Endodermal cell (in vitro differentiated cells): ENCODE data around the gene PLA2G4D. TPM values are rescaled to one million over a fixed set of nuclear protein-coding genes. Genes with fewer than 3 reads are reported as not detected.

Source experiments
- DNase-seq: peaks from one replicate; pipeline ENCODE4 v3.0.0-alpha.2; 2017
- H3K27ac ChIP-seq: 2 replicates; pipeline ENCODE4 v1.5.1; 2013; ENCODE audit warnings: mild to moderate bottlenecking, low read depth, low read length, moderate library complexity
- H3K27me3 ChIP-seq: 2 replicates; pipeline ENCODE4 v1.6.1; 2013; ENCODE audit warnings: mild to moderate bottlenecking, low read length, moderate library complexity; ENCODE audit not compliant: insufficient read depth, control insufficient read depth, poor library complexity, severe bottlenecking
- H3K36me3 ChIP-seq: 2 replicates; pipeline ENCODE4 v1.7.0; 2013; ENCODE audit warnings: mild to moderate bottlenecking, low read length, moderate library complexity; ENCODE audit not compliant: control insufficient read depth, insufficient read depth
- H3K4me1 ChIP-seq: one replicate; pipeline ENCODE4 v1.7.0; 2013; ENCODE audit warnings: low read length; ENCODE audit not compliant: control insufficient read depth, insufficient read depth
- H3K4me3 ChIP-seq: 2 replicates; pipeline ENCODE4 v1.5.1; 2013; ENCODE audit warnings: mild to moderate bottlenecking, low read length, moderate library complexity
- H3K9ac ChIP-seq: 2 replicates; pipeline ENCODE4 v1.6.1; 2013; ENCODE audit warnings: mild to moderate bottlenecking, low read length, moderate library complexity; ENCODE audit not compliant: poor library complexity, severe bottlenecking; ENCODE audit errors: extremely low read depth
- H3K9me3 ChIP-seq: 2 replicates; pipeline ENCODE4 v1.6.1; 2013; ENCODE audit warnings: mild to moderate bottlenecking, low read length, moderate library complexity; ENCODE audit not compliant: control insufficient read depth
- H3K27ac Mint-ChIP-seq: 2 replicates; pipeline ENCODE4 v1.8.0; 2020; ENCODE audit warnings: mixed read lengths
- H3K27me3 Mint-ChIP-seq: 2 replicates; pipeline ENCODE4 v1.8.0; 2021; ENCODE audit warnings: mild to moderate bottlenecking, mixed read lengths; ENCODE audit not compliant: insufficient read depth
- H3K36me3 Mint-ChIP-seq: 2 replicates; pipeline ENCODE4 v1.8.0; 2020; ENCODE audit warnings: low read depth, mixed read lengths
- H3K4me1 Mint-ChIP-seq: 2 replicates; pipeline ENCODE4 v1.8.0; 2020; ENCODE audit warnings: mixed read lengths
- H3K4me3 Mint-ChIP-seq: 2 replicates; pipeline ENCODE4 v1.8.0; 2020; ENCODE audit warnings: mild to moderate bottlenecking, moderate library complexity, mixed read lengths
- H3K9me3 Mint-ChIP-seq: 2 replicates; pipeline ENCODE4 v1.8.0; 2020; ENCODE audit warnings: mild to moderate bottlenecking, mixed read lengths
- WGBS, 2 experiments: methylation state at CpG; one replicate each; pipeline versions ENCODE4 v1.1.5 to v1.1.7; 2013; ENCODE audit warnings: missing lambda C conversion rate in 2 of 2, mixed read lengths in 1 of 2; ENCODE audit not compliant: insufficient coverage in 1 of 2, insufficient read length in 1 of 2; 5-methylcytosine and 5-hydroxymethylcytosine counted together
- total RNA-seq, 2 donors: library from RNA; stranded (reverse); fragmentation: NEBNext Ultra II Directional in 1 of 2; extraction: Animal tissue kit (Norgen Biotek cat#: 25700) in 1 of 2; gene quantifications; 2 replicates in 1 of 2; 3 replicates in 1 of 2; pipeline ENCODE4 v1.2.1, GENCODE V29; 2021
- TF ChIP-seq, protein P1 (sequence below): fragments of 200-600 bp; sonication (generic); conservative IDR thresholded peaks from 2 replicates; pipeline ENCODE4 v1.5.0; 2021; ENCODE audit warnings: antibody characterized with exemption, mild to moderate bottlenecking

PLA2G4D gene
- total RNA-seq, 2 donors from 2014 or later = not detected

DNA sequence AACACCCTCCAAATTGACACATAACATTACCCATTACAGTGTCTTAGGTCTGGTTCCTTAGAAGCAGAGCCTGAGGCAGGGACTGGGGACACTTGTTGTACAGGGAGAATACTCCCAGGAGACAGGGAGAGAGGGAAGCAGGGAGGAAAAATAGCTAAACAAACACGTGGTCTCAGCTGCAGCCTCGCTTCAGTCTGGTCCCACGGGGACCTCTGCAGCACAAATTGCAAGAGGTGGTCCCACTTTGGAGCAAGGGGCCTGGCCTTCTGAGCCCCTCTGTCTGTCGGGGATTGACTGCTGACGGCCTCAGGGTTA lies 25.0 kb upstream of the PLA2G4D start:
- H3K27ac Mint-ChIP-seq = no peak overlapping the region
- Histone ChIP-seq H3K27ac (no peak overlapping the region), H3K4me3 (no peak overlapping the region), H3K9ac (no peak overlapping the region), H3K27me3 (no peaks in the 10 kb centered on the region), H3K9me3 (no peaks in the 10 kb centered on the region), H3K4me1 (peaks cover 4% of the 10 kb centered on the region), H3K36me3 (no peaks in the 10 kb centered on the region)
- H3K27me3 Mint-ChIP-seq = no peaks in the 10 kb centered on the region
- no peak overlapping the region for H3K4me3 Mint-ChIP-seq
- TF ChIP-seq, protein P1, sequence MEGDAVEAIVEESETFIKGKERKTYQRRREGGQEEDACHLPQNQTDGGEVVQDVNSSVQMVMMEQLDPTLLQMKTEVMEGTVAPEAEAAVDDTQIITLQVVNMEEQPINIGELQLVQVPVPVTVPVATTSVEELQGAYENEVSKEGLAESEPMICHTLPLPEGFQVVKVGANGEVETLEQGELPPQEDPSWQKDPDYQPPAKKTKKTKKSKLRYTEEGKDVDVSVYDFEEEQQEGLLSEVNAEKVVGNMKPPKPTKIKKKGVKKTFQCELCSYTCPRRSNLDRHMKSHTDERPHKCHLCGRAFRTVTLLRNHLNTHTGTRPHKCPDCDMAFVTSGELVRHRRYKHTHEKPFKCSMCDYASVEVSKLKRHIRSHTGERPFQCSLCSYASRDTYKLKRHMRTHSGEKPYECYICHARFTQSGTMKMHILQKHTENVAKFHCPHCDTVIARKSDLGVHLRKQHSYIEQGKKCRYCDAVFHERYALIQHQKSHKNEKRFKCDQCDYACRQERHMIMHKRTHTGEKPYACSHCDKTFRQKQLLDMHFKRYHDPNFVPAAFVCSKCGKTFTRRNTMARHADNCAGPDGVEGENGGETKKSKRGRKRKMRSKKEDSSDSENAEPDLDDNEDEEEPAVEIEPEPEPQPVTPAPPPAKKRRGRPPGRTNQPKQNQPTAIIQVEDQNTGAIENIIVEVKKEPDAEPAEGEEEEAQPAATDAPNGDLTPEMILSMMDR = no peak
- 57 to 72% methylated on average over 4 to 5 of the region's 5 CpGs for WGBS, 2 experiments
- peaks cover 7% of the 10 kb centered on the region for H3K4me1 Mint-ChIP-seq
- DNase-seq = no peak
- peaks cover 9% of the 10 kb centered on the region for H3K9me3 Mint-ChIP-seq
- peaks cover 3% of the 10 kb centered on the region for H3K36me3 Mint-ChIP-seq

DNA sequence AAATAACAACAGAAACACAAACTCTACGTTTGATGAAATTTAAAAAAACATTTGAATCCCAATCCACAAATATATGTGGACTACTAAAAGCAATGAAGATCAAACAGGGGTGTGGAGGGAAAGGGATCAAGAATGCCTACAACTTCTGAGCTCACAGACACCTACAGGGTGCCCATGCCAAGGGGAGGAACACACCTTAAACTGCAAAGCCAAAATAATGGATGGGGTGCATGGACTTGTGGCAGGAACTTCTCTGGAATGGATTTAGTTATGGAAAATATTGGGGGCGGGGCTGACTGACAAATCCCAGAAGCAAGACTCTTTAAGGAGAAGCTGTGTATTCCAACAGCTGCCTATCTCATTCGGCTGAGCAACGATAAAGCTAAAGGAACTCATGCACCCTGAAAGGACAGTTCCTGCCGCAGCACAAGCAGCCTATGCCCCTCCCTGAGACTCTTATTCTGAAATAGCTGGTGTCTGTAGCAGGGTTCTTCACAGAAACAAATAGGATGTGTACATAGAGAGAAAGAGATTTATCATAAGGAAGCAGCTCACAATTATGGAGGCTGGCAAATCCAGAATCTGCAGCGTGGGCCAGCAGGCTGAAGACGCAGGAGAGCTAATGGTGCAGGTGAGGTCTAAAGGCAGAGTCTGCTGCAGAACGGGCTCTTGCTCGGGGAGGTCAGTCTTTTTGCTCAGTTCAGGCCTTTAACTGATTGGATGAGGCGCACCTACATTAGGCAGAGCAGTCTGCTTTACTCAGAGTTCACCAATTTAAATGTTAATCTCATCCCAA lies 24.5 kb upstream of the PLA2G4D start:
- Histone ChIP-seq H3K9ac (no peak overlapping the region), H3K9me3 (no peaks in the 10 kb centered on the region), H3K36me3 (no peaks in the 10 kb centered on the region), H3K4me3 (no peak overlapping the region), H3K4me1 (peaks cover 4% of the 10 kb centered on the region), H3K27me3 (no peaks in the 10 kb centered on the region), H3K27ac (no peak overlapping the region)
- 63 to 65% methylated on average over 8 to 10 of the region's 10 CpGs for WGBS, 2 experiments
- TF ChIP-seq, protein P1 = no peak
- no peak overlapping the region for H3K27ac Mint-ChIP-seq
- peaks cover 3% of the 10 kb centered on the region for H3K36me3 Mint-ChIP-seq
- no peak for DNase-seq
- H3K27me3 Mint-ChIP-seq = no peaks in the 10 kb centered on the region
- peaks cover 9% of the 10 kb centered on the region for H3K9me3 Mint-ChIP-seq
- peaks cover 7% of the 10 kb centered on the region for H3K4me1 Mint-ChIP-seq
- H3K4me3 Mint-ChIP-seq = no peak overlapping the region

DNA sequence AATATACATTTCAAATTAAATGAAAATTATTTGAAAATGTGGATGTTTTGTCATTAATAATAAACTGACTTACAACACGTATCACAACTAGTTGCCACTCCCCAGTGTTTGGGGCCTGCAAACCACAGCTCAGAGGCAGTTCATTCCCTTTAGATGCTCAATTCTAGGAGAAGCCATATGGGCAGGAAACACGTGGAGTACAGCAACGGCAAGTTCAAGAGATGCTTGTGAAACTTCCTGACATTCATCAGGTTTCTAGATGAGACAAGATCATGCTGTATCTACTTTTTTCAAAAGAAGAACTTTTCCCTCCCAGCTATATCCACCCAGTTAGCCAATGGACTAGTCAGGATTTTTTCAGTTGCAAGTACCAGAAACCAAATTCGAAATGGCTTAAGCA lies 17.6 kb upstream of the PLA2G4D start:
- no peak for DNase-seq

More for the DNA sequence above, 17.6 kb upstream of the PLA2G4D start:
- no peak overlapping the region for H3K4me3 Mint-ChIP-seq
- H3K9me3 Mint-ChIP-seq = peaks cover 9% of the 10 kb centered on the region
- 91 to 93% methylated on average over 3 to 4 of the region's 4 CpGs for WGBS, 2 experiments
- no peaks in the 10 kb centered on the region for H3K36me3 ChIP-seq
- no peaks in the 10 kb centered on the region for H3K4me1 ChIP-seq
- H3K36me3 Mint-ChIP-seq = peaks cover 3% of the 10 kb centered on the region
- no peaks in the 10 kb centered on the region for H3K27me3 Mint-ChIP-seq
- no peaks in the 10 kb centered on the region for H3K9me3 ChIP-seq
- H3K27me3 ChIP-seq = no peaks in the 10 kb centered on the region
- H3K4me3 ChIP-seq = no peak overlapping the region
- TF ChIP-seq, protein P1 = no peak
- H3K9ac ChIP-seq = no peak overlapping the region
- H3K27ac ChIP-seq = no peak overlapping the region
- H3K27ac Mint-ChIP-seq = no peak overlapping the region
- H3K4me1 Mint-ChIP-seq = no peaks in the 10 kb centered on the region
